ENCODE measurements around the gene DNAJC12.
"Not testable (repeated sequence)": the region's sequence is repeated elsewhere in the genome, so short reads cannot be mapped to it uniquely, and the experiment has no call there.

DNAJC12 gene

DNA sequence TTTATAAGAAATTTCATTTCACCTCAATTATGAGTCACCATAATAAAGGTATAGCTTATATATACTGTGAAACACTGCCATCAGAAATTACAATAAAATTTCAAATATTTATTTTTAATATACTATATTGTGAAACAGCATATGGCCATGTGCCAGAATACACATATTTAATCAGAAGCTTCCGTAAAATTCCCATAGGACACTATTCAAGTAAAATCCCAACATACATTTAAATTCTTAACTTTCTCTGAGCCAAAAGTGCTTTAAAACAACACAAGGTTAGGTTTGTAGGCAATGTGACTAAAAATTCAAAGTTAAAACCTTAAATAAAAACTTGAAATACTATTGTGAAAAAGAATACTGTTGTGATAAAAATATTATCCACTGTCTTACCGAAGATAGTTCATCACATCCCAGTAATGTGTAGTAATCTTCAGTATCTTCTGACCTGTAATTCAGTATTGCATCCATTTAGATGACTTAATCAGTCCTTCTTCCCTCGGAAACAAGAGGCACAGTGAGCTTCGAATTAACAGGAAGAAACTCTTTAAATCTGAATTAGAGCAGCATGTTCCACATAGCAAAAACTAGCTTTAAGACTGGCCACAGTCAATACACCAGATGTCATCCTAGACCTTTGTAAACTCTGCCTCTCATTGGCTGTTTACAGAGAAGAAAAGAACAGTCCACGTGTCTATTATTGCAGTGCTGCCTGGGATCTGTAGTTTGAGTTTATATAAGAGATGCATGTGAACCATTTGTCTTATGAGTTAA, at the start of gene DNAJC12:
TSS of gene DNAJC12 (minus strand) at position 648 of the 774 bp plus-strand sequence. CDS start at position 471, 177 bp downstream.
- DNase-seq, result peak; percentile 24 to 75

DNA sequence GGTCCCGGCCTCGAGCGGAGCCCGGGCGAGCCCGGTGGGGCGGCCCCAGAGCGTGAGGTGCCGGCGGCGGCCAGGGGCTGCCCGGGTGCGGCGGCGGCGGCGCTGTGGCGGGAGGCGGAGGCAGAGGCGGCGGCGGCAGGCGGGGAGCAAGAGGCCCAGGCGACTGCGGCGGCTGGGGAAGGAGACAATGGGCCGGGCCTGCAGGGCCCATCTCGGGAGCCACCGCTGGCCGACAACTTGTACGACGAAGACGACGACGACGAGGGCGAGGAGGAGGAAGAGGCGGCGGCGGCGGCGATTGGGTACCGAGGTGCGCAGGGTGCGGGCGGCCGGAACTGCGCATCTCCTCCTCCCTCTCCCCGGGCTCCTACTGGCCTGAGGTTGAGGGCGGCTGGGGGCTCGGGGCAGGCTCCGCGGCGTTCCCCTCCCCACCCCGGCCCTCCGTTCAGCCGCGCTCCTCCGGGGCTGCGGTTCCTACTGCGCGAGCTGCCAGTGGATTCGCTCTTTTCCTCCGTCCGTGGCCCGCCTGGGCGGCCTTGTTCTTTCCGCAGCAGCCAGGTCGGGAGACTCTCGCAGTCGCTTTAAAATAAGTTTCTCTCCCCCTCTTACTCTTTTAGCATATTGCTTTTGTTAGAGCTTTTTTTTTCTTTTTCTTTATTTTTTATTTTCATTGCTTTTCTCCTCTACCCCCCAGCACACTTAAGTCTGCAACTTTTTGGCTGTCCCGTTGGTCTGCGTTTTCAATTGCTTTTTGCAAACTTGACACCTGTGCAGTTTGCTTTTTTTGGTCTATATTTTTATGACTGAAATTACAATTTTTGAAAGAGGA, 47.1 kb upstream of the DNAJC12 start:
- DNase-seq, result peak in 1 of 2 experiments; percentile 40

DNA sequence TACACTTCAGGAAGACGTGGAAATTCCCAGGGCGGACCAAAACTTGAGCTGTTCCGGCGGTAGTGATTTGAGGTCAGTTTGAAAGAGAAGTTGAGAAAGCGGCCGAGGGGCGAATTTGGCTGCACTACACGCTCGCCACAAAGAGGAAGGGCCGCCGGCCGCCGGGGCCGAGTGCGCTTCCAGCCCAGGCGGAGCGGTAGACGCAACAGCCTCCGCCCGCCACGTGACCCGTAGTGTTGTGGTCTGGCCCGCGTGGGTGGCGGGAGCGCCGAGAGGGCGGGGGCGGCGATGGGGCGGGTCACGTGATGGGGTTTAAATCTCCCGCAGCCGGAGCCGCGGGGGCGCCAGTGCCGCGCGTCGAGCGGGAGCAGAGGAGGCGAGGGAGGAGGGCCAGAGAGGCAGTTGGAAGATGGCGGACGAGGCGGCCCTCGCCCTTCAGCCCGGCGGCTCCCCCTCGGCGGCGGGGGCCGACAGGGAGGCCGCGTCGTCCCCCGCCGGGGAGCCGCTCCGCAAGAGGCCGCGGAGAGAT, 46.4 kb upstream of the DNAJC12 start, which contains the start of gene SIRT1:
TSS of gene SIRT1 (plus strand) at position 344 of the 529 bp plus-strand sequence. CDS start at position 410, 66 bp downstream.
- peak; percentile 60 to 80 for DNase-seq

DNA sequence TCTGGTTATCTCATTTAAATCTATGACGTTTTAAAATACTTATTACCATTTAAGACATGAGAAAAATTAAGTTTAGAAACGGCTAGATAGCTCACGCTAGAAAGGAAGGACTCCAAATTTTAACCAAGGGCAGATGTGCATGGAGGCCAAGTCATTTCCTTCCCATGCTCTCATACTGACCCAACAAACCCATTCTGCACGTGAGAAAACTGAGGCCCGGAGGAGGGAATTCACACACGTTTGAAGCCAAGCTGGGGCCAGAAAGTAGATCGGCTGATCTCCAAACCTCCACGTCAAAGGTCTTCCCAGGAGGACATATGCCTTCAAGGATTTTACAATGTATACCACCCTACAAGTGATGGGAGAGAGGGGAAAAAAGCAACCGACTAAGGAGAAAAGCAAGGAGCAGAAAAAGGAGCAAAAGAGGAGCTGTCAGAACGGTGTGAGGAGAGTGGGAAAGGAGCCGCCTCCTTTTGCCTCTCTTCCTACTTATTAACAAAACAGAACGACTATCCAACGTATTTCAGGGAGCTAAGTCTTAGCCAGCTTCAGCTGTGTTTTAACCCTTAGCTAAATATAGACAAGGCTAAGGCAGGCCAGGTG, 45.8 kb upstream of the DNAJC12 start:
- no peak for DNase-seq

DNA sequence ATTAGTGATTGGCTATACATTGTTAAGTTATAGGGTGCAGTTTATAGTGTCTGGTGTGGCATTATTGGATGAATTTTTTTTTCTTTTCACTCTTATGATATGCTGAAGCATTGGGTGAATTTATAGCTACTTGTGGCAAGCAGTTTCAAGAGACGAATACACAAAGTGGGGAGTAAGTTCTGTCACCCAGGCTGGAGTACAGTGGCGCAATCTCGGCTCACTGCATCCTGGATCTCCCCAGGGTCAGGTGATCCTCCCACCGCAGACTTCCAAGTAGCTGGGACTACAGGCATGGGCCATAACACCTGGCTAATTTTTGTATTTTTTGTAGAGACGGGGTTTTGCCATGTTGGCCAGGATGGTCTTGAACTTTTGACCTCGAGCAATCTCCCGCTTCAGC, 40.1 kb upstream of the DNAJC12 start:
- no peak for DNase-seq

DNA sequence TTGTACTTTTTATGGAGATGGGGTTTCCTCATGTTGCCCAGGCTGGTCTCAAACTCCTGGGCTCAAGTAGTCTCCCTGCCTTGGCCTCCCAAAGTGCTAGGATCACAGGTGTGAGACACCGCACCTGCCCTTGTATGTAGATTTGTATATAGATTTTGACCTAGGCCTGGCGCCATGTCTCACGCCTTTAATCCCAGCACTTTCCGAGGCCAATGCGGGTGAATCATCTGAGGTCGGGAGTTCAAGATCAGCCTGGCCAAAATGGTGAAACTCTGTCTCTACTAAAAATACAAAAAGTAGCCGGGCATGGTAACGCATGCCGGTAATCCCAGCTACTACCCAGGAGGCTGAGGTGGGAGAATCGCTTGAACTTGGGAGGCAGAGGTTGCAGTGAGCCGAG, 39.4 kb upstream of the DNAJC12 start:
- DNase-seq, result not testable (repeated sequence)

DNA sequence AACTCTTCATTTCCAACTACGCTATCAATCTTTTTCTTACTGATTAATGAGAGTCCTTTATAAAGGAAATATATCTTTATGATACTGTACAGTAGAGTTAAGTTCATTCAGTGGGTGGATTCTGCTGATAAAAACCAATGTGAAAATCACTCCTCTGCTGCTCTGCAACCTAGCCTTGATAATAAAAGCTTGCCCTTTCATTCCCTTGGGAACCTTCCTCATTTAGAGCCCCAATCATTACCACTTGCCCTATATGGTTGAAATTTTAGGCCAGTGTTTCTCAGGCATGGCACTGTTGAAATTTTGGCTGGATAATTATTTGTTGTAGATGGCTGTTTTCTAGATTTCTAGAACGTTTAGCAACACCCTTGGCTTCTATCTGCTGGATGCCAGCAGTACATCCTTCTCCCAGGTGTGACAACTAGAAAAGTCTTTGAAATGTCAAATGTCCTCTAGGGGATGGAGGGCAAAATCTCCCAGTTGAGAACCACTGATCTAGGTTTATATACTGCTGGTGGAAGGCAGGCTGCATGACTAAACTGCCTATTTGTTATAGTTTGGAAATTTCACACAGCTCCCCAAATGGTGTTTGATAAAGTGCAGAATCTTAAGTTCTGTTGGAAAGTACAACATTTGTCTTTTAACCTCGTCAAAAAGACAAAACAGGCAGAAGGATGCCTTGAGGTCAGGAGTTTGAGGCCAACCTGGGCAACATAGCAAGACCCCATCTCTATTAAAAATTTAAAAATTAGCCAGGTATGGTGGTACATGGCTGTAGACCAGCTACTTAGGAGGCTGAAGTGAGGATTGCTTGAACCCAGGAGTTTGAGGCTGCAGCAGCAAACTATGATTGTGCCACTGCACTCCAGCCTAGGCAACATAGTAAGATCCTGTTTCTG, 37.6 kb upstream of the DNAJC12 start:
- no peak for DNase-seq

DNA sequence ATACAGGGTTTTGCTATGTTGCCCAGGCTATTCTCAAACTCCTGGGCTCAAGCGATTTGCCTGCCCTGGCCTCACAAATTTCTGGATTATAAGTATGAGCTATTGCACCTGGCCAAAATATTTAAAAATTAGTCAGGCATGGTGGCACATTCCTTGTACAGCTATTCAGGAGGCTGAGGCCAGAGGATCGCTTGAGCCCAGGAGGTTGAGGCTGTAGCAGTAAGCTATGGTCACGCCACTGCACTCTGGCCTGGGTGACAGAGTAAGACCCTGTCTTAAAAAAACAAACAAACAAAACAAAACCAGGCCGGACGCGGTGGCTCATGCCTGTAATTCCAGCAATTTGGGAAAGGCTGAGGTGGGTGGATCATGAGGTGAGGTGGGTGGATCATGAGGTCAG, 32.0 kb upstream of the DNAJC12 start:
- no peak for DNase-seq

DNA sequence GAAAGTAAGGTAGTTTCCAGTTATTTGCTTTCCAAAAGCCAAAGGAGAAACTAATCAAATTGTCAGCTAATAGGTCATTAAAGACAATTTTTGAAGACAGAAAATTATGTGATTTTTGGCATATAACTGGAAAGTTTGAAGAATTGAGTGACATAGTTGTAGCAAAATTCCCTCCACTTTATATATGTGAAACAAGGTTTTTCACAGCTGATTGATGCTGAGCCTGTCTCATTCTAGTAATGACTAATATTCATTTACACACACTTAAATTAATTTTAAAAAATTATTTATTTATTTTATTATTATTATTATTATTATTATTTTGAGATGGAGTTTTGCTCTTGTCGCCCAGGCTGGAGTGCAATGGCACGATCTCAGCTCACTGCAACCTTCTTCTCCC, 30.1 kb upstream of the DNAJC12 start:
- DNase-seq, result no peak

DNA sequence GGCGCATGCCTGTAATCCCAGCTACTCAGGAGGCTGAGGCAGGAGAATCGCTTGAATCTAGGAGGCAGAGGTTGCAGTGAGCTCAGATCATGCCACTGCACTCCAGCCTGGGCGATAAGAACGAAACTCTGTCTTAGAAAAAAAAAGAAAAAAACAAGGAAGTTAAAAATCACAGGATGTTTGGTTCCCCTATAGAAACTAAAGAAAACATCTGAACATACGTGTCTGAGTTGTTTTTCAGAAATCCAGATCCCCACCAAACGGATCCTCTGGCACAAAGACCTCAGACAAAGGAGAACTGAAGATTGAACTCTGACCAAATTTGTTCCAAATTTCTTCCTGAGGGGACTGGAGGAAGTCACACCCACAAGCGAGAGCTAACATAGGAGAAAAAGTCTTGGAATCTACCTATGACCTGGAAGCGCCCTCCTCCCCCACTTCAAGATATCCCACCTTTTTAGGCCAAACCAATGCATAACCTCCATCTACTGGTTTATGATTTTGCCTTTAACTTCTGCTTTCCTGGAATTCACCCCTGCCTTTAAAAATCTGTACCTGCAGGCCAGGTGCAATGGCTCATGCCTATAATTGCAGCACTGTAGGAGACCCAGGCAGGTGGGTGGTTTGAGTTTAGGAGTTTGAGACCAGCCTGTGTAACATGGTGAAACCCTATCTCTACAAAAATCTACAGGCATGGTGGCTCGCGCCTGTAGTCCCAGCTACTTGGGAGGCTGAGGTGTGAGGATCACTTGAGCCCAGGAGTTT, 26.8 kb upstream of the DNAJC12 start:
- no peak for DNase-seq

DNA sequence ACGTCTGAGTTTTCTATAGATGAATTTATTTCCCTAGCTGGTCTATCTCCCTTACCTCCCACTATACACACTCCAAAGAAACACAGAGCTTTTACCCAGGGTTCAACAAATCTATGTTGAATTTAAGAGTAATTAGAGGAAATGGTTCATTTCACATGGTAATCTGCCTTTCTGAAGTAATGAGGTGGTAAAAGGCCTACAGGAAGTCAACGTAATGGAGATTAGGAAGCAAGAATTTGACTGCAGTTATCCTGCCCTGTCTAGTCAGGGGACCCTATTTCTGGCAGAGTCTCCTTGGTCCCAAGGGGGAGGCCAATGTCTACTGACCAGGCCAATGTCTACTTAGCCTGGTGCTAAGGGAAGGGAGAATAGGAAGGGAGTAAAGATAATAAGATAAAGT, 25.1 kb upstream of the DNAJC12 start:
- DNase-seq, result no peak

DNA sequence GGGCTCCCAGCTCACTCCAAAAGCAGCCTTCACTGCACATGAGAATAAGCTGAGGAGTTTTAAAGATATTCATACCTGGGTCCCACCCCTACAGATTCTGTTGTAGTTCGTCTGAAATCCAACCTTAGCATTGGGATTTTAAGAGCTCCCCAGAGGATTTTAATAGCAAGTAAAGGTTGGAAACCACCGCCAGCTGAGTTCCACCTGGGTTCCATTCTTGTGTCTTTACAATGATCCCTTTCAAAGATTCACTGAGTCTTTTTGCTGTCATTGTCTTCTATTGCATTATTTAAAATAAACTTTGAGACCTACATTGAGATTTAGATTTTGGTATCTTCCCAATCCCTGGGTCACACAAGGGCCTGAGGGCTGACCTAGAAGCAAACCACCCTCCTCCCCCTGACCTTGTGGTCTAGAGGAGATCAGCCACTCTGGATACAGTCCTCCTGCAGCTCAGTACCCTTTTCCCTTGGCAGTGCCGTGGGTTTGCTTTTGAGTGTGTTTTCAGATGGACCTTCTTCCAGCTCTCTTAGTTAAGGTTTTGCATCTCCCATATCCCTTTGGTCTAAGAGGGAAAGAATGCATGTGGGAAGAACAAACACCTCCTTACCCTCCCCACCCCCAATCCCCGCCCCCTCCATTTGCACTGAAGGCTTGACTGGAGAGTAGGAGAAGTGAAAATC, 23.9 kb upstream of the DNAJC12 start:
- DNase-seq, result no peak

DNA sequence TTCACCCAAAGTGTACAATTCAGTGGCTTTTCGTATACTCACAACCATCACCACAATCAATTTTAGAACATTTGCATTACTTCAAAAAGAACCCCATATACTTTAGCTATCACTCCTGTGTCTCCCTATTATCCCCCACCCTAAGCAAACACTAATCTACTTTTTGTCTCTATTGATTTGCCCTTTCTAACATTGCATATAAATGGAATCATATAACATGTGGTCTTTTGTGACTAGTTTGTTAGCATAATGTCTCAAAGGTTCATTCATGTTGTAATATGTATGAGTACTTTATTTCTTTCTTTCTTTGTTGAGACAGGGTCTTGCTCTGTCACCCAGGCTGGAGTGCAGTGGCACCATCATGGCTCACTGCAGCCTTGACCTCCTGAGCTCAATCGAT, 21.0 kb upstream of the DNAJC12 start:
- DNase-seq, result no peak

DNA sequence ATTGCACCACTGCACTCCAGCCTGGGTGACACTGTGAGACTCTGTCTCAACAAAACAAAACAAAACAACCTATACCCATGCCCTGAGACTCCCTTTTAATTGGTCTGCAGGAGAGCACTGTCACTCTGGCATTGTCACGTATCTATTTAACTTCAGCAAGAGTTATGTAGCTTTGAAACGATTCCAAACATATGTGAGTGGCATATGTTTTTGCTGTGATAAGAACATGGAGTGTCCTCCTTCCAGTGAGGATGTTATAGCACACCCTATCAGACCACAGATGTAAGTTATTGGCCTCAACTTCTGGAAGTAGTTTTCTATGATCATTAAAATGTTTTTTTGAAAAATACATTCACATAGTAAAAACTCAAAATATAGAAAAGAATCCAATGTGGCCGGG, 15.5 kb upstream of the DNAJC12 start:
- DNase-seq, result peak; percentile 1 to 57

DNA sequence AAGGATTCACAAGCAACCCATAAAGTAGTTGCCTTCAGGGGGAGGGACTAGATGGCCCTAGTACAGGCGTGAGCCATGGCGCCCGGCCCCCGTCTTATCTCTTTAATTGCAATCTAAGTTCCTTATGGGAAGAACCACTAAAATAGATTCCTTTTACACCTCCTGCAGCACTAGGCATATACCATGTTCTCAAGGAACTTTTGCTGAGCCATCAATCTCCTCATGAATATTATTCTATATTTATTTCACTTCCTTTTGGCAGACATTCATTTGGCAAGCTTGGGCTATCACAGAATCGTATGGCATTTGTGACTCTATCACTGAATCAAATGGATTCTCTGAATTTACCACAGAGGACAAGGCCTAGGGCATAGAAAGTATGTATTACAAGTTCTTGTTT, 14.8 kb upstream of the DNAJC12 start:
- no peak for DNase-seq

DNA sequence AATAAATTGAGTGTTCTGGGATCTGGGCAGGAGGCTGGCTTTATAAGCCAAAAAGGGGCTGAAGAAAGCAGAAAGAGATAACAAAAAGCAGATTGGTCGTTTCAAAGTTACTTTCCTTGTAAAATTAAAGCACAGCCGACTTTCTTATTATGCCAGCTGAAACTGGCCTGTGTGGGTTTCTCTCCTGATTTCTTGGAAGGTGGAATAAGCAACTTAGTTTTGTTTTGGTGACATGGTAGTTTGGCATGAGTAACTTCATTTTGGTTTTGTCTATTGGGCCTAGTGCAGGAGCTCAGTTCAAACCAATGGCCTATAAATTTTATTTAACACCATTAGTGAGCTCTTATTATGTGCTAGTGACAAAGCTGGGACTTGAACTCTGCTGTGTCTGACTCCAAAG, 13.2 kb upstream of the DNAJC12 start:
- no peak for DNase-seq

DNA sequence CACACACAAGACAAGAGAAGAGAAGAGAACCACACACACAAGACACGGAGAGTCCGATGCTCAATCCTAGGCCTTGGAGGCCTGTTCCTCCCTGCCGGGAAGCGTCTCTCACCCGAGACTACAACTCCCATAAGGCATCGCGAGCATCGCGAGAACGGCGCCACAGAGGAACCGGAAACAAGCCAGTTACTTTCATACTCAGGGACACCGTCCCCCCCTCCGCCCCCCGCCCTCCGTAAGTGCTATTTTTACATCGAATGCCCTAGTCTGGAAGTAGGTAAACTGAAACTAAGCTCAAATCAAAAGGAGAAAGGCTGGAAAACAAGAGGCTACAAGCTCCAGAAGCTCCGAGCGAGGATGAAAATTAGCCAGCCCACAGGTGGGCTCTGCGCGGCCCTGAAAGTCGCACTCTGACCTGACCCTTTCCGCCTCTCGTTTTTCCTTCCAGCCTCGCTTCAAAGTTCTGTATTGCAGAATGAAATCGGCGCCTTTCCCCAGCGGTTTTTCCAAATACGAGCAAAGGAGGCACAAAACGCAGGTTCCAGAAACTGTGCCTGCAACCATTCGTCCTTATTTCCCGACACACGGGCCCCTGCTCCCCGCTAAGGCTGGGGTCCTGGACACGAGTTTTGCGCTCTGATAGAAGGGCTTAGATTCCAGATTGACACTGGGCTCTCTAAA, 11.5 kb upstream of the DNAJC12 start:
- peak; percentile 53 to 72 for DNase-seq

DNA sequence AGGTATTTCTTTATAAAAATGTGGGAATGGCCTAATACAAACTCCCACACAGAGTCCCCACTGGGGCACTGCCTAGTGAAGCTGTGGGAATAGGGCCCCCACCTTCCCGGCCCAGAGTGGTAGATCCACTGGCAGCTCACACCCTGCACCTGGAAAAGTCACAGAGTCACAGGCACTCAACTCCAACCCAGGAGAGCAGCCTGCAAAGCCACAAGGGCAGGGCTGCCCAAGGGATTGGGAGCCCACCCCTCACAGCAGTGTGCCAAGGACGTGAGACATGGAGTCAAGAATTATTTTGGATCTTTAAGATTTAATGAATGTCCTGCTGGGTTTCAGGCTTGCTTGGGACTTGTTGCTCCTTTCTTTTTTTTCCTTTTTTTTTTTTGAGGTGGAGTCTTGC, 5.3 kb upstream of the DNAJC12 start:
- DNase-seq, result no peak

DNA sequence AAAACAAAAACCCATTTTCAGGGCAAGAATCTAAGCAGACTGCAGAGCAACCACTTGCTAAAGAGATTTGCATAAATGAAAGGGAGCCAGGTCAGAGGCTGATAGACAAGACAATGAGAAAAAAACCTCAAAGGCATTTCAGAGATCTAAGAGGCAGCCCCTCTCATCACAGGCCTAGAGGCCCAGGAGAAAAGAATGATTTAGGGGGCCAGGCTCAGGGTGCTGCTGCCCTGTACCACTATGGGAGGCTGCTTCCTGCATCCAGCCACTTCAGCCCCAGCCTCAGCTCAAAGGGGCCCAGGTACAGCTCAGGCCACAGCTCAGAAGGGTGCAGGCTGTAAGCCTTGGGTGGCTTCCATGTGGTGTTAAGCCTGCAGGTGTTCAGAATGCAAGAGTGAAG, 3.7 kb upstream of the DNAJC12 start:
- no peak for DNase-seq

DNA sequence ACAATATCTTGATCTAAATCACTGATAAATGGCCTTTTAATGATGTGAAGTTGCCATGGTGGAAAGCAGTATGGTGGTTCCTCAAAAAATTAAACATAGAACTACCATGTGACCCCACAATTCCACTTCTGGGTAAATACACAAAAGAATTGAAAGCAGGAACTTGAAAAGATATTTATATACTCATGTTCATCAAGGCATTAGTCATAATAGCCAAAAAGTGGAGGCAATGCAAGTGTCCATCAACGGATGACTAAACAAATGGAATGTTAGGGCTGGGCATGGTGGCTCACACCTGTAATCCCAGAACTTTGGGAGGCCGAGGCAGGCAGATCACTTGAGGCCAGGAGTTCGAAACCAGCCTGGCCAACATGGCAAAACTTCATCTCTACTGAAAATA, 2.0 kb upstream of the DNAJC12 start:
- no peak for DNase-seq
